Epithelial cell of alveolus of lung (primary cell): Measurements from ENCODE around the gene OMA1. TPM values are rescaled to one million over a fixed set of nuclear protein-coding genes. Genes with fewer than 3 reads are reported as not detected.

Source experiments
- total RNA-seq: library from RNA; depleted of rRNA; stranded (reverse); fragments of >200 nt; gene quantifications from 2 replicates; pipeline ENCODE4 v1.2.1, GENCODE V29; 2015

Gene OMA1
- total RNA-seq = 14.7 and 16.0 TPM in 2 replicates

GRCh38 chr1:58546520-58547308 lies at the start of gene OMA1:
Gene OMA1, minus strand, starts transcription at chr1:58546726. Its CDS starts 7,432 bp downstream, at chr1:58539294.

DNA sequence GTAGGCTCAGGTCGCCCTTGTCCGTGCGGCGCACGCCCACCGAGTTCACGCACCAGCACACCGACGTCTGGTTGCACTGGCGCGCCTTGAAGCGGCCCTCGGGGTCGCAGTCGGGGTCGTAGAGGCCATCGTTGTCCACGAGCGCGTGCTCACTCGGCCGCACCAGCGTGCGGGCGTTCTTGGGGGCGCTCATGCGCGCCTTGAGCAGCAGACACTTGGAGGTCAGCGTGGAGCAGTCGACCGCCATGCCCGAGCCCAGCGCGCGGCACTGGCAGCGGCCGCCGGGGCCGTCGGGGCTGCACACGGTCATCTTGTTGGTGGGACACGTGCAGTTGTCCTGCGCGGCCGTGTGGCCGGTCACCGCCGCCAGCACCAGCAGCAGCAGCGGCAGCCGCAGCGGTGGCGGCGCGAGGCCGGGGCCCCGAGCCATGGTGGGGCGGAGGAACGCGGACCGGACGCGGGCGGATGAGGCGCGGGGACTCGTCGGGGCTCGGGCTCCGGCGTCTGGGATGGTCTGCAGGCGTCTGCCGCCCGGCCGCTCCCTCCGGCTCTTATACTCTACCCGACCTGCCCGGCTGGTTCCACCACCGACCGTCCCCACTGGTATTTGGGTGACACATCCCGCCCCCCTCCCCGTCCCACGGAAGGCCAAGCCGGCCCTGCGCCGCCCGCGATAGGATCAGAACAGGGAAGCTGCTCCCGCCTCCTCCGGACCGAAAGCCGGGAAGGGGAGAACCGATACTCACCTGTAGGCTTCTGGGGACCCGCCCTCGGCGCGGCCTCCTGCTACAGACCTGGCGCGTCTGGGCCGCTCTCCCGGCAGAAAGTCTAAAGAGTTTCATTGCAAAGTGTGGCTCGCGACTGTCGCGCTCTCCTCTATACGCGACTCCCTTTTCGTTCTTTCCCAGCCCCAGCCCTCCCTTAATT lies 30.5 kb upstream of the OMA1 start, which contains the start of gene TACSTD2:
Gene TACSTD2 (minus strand): TSS at position 526 of the 927 bp plus-strand sequence. CDS start 96 bp downstream, at position 430.

Other genes starting within 250 kb of the OMA1 start
- gene TACSTD2, start 30.5 kb upstream of the OMA1 start, total RNA-seq = 1.4 and 9.7 TPM in 2 replicates
- 5.6 and 20.8 TPM in 2 replicates for gene MYSM1, start 153.3 kb upstream of the OMA1 start, total RNA-seq
- gene JUN, start 237.3 kb upstream of the OMA1 start, total RNA-seq = 87.8 and 104 TPM in 2 replicates